Trophoblast cell (in vitro differentiated cells and primary cell): ENCODE data around the gene ZBTB7C.

Experiments
- DNase-seq, 2 donors: peaks; one replicate each; pipeline ENCODE4 v3.0.0-alpha.2; 2016
- H2AFZ ChIP-seq: 2 replicates; pipeline ENCODE4 v1.6.1; 2013; ENCODE audit warnings: low read length, moderate library complexity, mild to moderate bottlenecking; ENCODE audit not compliant: insufficient read depth, poor library complexity
- H2AK5ac ChIP-seq: 2 replicates; pipeline ENCODE4 v1.6.1; 2013; ENCODE audit warnings: mild to moderate bottlenecking, low read length
- H2BK120ac ChIP-seq: 2 replicates; pipeline ENCODE4 v1.6.1; 2013; ENCODE audit warnings: low read length, mild to moderate bottlenecking, moderate library complexity; ENCODE audit not compliant: insufficient read depth, poor library complexity
- H2BK12ac ChIP-seq: 2 replicates; pipeline ENCODE4 v1.6.1; 2013; ENCODE audit warnings: mild to moderate bottlenecking, low read length, moderate library complexity
- H2BK5ac ChIP-seq: 2 replicates; pipeline ENCODE4 v1.6.1; 2013; ENCODE audit warnings: low read length, low read depth, moderate library complexity, mild to moderate bottlenecking; ENCODE audit not compliant: poor library complexity
- H3K14ac ChIP-seq: 2 replicates; pipeline ENCODE4 v1.6.1; 2013; ENCODE audit warnings: mild to moderate bottlenecking, low read length
- H3K18ac ChIP-seq: 2 replicates; pipeline ENCODE4 v1.6.1; 2013; ENCODE audit warnings: mild to moderate bottlenecking, low read length
- H3K23ac ChIP-seq: 2 replicates; pipeline ENCODE4 v1.6.1; 2013; ENCODE audit warnings: low read length
- H3K27ac ChIP-seq: 2 replicates; pipeline ENCODE4 v1.5.1; 2013; ENCODE audit warnings: low read depth, mild to moderate bottlenecking, inconsistent platforms, low read length, moderate library complexity
- H3K27me3 ChIP-seq: 2 replicates; pipeline ENCODE4 v1.6.1; 2013; ENCODE audit warnings: inconsistent platforms, mild to moderate bottlenecking, low read length, moderate library complexity; ENCODE audit not compliant: insufficient read depth
- H3K36me3 ChIP-seq, 2 experiments: 1 replicate in 1 of 2; 2 replicates in 1 of 2; pipeline ENCODE4 v1.6.1; 2013; ENCODE audit warnings: low read length in 2 of 2, mild to moderate bottlenecking in 2 of 2, moderate library complexity in 1 of 2; ENCODE audit not compliant: insufficient read depth in 2 of 2, control insufficient read depth in 1 of 2
- H3K4ac ChIP-seq: 2 replicates; pipeline ENCODE4 v1.6.1; 2013; ENCODE audit warnings: low read depth, mild to moderate bottlenecking, low read length, moderate library complexity
- H3K4me1 ChIP-seq, 2 experiments: 1 replicate in 1 of 2; 2 replicates in 1 of 2; pipeline ENCODE4 v1.6.1; 2013; ENCODE audit warnings: low read length in 2 of 2, mild to moderate bottlenecking in 2 of 2, moderate library complexity in 1 of 2; ENCODE audit not compliant: insufficient read depth in 2 of 2, control insufficient read depth in 1 of 2
- H3K4me2 ChIP-seq: 2 replicates; pipeline ENCODE4 v1.6.1; 2013; ENCODE audit warnings: inconsistent platforms, mild to moderate bottlenecking, low read length, moderate library complexity
- H3K4me3 ChIP-seq: 2 replicates; pipeline ENCODE4 v1.5.1; 2013; ENCODE audit warnings: mild to moderate bottlenecking, low read depth, low read length, inconsistent platforms
- H3K79me1 ChIP-seq: one replicate; pipeline ENCODE4 v1.6.1; 2013; ENCODE audit warnings: low read length
- H3K79me2 ChIP-seq: 2 replicates; pipeline ENCODE4 v1.6.1; 2013; ENCODE audit warnings: low read length, mild to moderate bottlenecking; ENCODE audit not compliant: control insufficient read depth, insufficient read depth, poor library complexity
- H3K9ac ChIP-seq: 2 replicates; pipeline ENCODE4 v1.6.1; 2013; ENCODE audit warnings: mild to moderate bottlenecking, low read length
- H3K9me3 ChIP-seq: 2 replicates; pipeline ENCODE4 v1.6.1; 2013; ENCODE audit warnings: low read depth, mild to moderate bottlenecking, control low read depth, inconsistent platforms, low read length; ENCODE audit not compliant: insufficient read depth
- H4K12ac ChIP-seq: 2 replicates; pipeline ENCODE4 v1.6.1; 2013; ENCODE audit warnings: low read depth, mild to moderate bottlenecking, low read length, moderate library complexity
- H4K8ac ChIP-seq: 2 replicates; pipeline ENCODE4 v1.6.1; 2013; ENCODE audit warnings: low read depth, mild to moderate bottlenecking, low read length, moderate library complexity
- H4K91ac ChIP-seq: one replicate; pipeline ENCODE4 v1.6.1; 2013; ENCODE audit warnings: low read depth, mild to moderate bottlenecking, low read length, moderate library complexity
- WGBS: extraction: QIAGEN DNeasy Blood & Tissue Kit; methylation state at CpG from one replicate; pipeline ENCODE4 v1.1.7; 2013; ENCODE audit warnings: missing lambda C conversion rate; ENCODE audit not compliant: insufficient read length, insufficient coverage; ENCODE audit errors: extremely low coverage; 5-methylcytosine and 5-hydroxymethylcytosine counted together

Gene ZBTB7C

GRCh38 chr18:47981830-47982229, 427.4 kb downstream of the ZBTB7C start:
- Histone ChIP-seq H2AFZ (no peak overlapping the region), H4K12ac (no peak overlapping the region)

DNA sequence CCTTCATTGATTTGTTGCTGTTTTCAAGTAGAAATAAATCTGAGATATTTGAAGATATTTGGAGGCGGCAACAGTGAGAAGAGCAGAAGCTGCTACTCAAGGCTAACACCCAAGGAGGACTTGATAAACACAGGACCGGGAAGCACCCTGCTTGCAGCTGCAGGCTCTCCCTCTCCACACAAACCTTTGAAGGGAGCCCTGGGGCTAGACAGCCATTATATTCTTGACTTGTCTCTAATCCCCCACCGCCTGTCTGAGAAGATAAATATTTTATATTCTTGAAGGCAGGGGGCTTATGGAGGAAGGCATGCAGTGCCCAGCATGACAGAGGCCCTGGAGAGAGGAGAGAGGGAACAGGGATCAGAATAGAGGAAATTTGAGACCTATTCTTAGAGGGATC, 427.9 kb downstream of the ZBTB7C start:
- no peaks in the 10 kb centered on the region for H3K27me3 ChIP-seq
- no peak overlapping the region for H3K4me3 ChIP-seq
- peaks cover 8 to 11% of the 10 kb centered on the region in 2 experiments for H3K4me1 ChIP-seq
- WGBS = no CpG with 5 or more reads among the region's 3 CpGs
- DNase-seq = no peak
- no peak overlapping the region for H2BK120ac ChIP-seq
- peaks cover 6% of the 10 kb centered on the region for H3K79me1 ChIP-seq
- H2BK5ac ChIP-seq = no peak overlapping the region
- no peaks in the 10 kb centered on the region for H3K79me2 ChIP-seq
- H3K9ac ChIP-seq = no peak overlapping the region
- H4K12ac ChIP-seq = no peak overlapping the region
- no peak overlapping the region for H3K18ac ChIP-seq
- H3K4ac ChIP-seq = no peak overlapping the region
- no peak overlapping the region for H3K27ac ChIP-seq
- no peak overlapping the region for H3K4me2 ChIP-seq
- H3K14ac ChIP-seq = no peak overlapping the region
- H3K9me3 ChIP-seq = no peaks in the 10 kb centered on the region
- no peak overlapping the region for H4K91ac ChIP-seq
- no peak overlapping the region for H2AFZ ChIP-seq
- H2BK12ac ChIP-seq = no peak overlapping the region
- no peak overlapping the region for H2AK5ac ChIP-seq
- H3K36me3 ChIP-seq = no peaks in the 10 kb centered on the region
- H3K23ac ChIP-seq = no peak overlapping the region
- no peak overlapping the region for H4K8ac ChIP-seq

More at GRCh38 chr18:47981830-47982229, 427.4 kb downstream of the ZBTB7C start:
- H3K27ac ChIP-seq = no peak overlapping the region
- H3K14ac ChIP-seq = no peak overlapping the region
- no peak overlapping the region for H3K4ac ChIP-seq
- H3K79me2 ChIP-seq = no peaks in the 10 kb centered on the region
- H3K9me3 ChIP-seq = no peaks in the 10 kb centered on the region
- DNase-seq = no peak
- peaks cover 3% of the 10 kb centered on the region for H3K79me1 ChIP-seq
- H3K9ac ChIP-seq = no peak overlapping the region
- H3K36me3 ChIP-seq = no peaks in the 10 kb centered on the region
- H3K27me3 ChIP-seq = no peaks in the 10 kb centered on the region
- no peak overlapping the region for H3K4me3 ChIP-seq
- H2BK12ac ChIP-seq = no peak overlapping the region
- no peak overlapping the region for H2BK5ac ChIP-seq
- peaks cover 8 to 11% of the 10 kb centered on the region in 2 experiments for H3K4me1 ChIP-seq
- H3K4me2 ChIP-seq = no peak overlapping the region
- no peak overlapping the region for H4K8ac ChIP-seq
- no CpG with 5 or more reads among the region's 4 CpGs for WGBS
- H4K91ac ChIP-seq = no peak overlapping the region
- H3K18ac ChIP-seq = no peak overlapping the region
- H2AK5ac ChIP-seq = no peak overlapping the region
- H2BK120ac ChIP-seq = no peak overlapping the region
- H3K23ac ChIP-seq = no peak overlapping the region

- no peaks in the 10 kb centered on the region for H3K36me3 ChIP-seq
- peak overlapping the region; percentile 55 for H3K14ac ChIP-seq
- H2BK12ac ChIP-seq = peak overlapping the region; percentile 25
- H3K4me2 ChIP-seq = no peak overlapping the region
- no peak overlapping the region for H2AFZ ChIP-seq
- no CpG with 5 or more reads among the region's 5 CpGs for WGBS
- no peak overlapping the region for H4K91ac ChIP-seq
- H2AK5ac ChIP-seq = no peak overlapping the region
- H4K8ac ChIP-seq = peak overlapping the region; percentile 4
- no peak overlapping the region for H3K18ac ChIP-seq
- no peaks in the 10 kb centered on the region for H3K79me2 ChIP-seq
- H4K12ac ChIP-seq = no peak overlapping the region
- peaks cover 8 to 14% of the 10 kb centered on the region in 2 experiments for H3K4me1 ChIP-seq
- peaks cover 9% of the 10 kb centered on the region for H3K79me1 ChIP-seq
- H3K9ac ChIP-seq = no peak overlapping the region
- H2BK120ac ChIP-seq = no peak overlapping the region
- no peak overlapping the region for H3K4me3 ChIP-seq
- H2BK5ac ChIP-seq = peak overlapping the region; percentile 42
- H3K9me3 ChIP-seq = no peaks in the 10 kb centered on the region
- no peak overlapping the region for H3K4ac ChIP-seq
- no peak overlapping the region for H3K23ac ChIP-seq
- DNase-seq = no peak
- no peaks in the 10 kb centered on the region for H3K27me3 ChIP-seq
- peak overlapping the region; percentile 1 for H3K27ac ChIP-seq
These were observed 429.5 kb downstream of the ZBTB7C start for GRCh38 chr18:47979611-47980200.

DNA sequence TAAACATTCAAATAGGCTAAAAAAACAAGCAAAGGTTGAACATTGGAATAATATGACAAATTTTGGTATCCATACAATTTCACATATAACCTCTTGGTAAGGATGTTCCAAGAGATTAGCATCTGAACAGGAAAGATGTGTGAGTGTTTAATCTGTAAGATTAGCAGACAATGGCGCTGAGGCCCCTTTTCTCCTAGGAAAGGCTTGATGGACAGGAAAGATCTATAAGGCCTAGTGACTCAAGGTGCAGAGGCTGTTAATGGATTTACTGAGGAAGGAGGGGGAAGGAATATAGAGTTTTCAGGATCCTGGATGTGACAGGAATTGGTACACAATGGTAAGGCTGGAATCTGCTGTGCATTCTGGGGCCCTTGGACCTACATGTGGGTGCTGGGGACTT, 430.6 kb downstream of the ZBTB7C start:
- Histone ChIP-seq H3K23ac (no peak overlapping the region), H3K4me3 (no peak overlapping the region), H2BK120ac (no peak overlapping the region), H3K27ac (no peak overlapping the region), H3K79me2 (no peaks in the 10 kb centered on the region), H3K4me2 (no peak overlapping the region), H2BK5ac (no peak overlapping the region), H2AK5ac (no peak overlapping the region), H3K14ac (peak overlapping the region; percentile 11), H3K27me3 (no peaks in the 10 kb centered on the region), H3K79me1 (peaks cover 9% of the 10 kb centered on the region), H4K8ac (no peak overlapping the region), H4K12ac (no peak overlapping the region), H2BK12ac (no peak overlapping the region), H3K36me3 (no peaks in the 10 kb centered on the region), H3K4me1 (peaks cover 8 to 14% of the 10 kb centered on the region in 2 experiments), H4K91ac (no peak overlapping the region), H3K18ac (no peak overlapping the region), H3K4ac (no peak overlapping the region), H2AFZ (no peak overlapping the region), H3K9ac (no peak overlapping the region), H3K9me3 (no peaks in the 10 kb centered on the region)
- WGBS = no CpG with 5 or more reads among the region's 1 CpG
- no peak for DNase-seq
